Ramos (cell line): ENCODE data around the gene AMBP.

Source experiments
- in situ Hi-C: fragments of 300-500 bp; cut with MboI; formaldehyde crosslinking; loops from one replicate; pipeline ENCODE4 v1.14.3; 2022; ENCODE audit warnings: low sequenced_read_pairs; ENCODE audit not compliant: unreplicated experiment

The AMBP gene

DNA sequence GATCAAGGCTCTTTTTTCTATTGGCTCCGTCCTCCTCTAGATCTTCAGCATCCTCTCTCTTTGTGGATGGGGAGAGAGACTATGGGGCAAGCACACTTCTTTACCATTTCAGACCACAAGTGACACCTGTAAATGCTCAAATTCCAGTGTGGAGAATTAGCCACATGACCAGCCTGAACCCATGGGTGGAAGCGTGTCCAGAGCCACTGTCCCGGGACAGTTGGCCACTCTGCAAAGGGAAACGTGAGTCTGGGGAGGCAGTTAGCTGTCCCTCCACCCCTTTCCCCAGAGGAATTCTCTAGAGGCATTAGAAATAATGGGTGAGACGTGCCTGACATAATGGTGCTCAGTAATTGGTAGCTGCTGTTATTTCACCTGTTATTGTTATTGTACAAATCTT lies 40.9 kb downstream of the AMBP start:
- in situ Hi-C loops: no loop called here

DNA sequence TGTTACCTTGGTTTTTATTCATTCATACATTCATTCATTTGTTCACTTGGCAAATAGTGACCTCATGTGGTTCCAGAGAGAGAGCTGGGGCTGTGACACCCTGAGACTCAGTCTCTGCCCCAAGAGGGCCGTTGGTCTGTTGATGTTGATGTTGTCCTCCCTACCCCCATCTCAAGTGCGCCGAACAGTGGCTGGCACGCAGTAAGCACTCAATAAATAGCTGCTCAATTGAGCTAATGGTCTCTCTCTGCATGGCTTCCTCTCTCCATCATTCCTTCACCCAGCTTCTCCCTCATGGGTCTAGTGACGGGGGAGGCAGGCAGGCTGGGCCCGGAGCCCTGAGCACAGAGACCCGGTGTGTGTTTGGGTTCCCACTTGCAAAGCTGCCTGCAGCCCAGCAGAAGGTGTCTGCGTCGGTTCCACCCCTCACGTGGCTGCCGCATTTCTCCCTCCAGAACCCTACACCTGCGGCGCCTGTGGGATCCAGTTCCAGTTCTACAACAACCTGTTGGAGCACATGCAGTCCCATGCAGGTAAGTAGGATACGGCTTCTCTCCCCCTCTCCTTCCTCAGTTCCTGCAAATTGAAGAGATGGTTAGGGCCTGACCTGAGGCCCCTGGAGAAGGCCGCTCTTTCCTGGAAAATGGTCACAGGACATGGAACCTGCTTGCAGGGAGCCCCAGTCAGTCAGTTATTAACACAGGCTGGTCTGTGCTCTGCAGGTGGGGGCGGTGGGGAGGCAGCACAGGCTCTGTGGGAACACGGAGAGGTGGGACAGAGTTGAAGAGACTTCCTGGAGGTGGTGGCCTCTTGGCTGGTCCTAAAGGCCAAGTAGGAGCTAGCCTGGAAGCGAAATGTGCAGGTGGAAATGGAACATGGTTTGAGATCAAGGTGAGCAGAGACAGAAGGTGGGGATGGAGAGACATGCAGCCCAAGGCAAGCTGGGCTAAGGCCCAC lies 42.0 kb downstream of the AMBP start:
- in situ Hi-C loops: no loop called here

DNA sequence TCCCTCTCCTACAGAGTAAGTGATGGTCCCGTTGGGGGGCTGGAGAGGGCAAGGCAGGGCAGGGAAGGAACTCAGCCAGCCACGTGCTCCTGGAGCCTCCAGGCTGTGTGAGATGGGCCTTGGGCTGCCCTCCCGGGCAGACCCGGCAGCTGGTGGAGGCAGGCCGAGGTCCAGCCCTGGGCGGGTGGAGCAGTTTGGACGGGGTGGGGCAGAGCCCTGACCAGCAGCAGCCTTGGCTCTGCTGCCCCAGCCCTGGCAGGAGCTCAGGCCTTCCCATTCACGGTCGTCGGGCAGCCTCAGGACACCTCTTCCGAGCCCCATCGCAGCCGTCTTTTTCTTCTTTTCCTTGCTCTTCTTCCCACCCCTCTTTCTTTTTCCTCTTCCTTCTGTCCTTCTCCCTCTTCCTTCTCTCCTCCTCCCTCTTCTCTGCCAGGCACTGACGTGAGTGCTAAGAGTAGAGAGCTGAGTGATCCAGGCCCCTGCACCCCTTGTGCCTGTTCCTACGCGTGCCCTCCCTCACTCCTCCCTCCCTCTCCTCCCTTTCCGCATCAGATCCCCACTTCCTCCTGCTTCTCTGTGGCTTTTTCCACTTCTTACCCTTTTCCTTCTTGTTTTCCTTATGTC lies 42.8 kb downstream of the AMBP start:
- in situ Hi-C loops: no loop called here

DNA sequence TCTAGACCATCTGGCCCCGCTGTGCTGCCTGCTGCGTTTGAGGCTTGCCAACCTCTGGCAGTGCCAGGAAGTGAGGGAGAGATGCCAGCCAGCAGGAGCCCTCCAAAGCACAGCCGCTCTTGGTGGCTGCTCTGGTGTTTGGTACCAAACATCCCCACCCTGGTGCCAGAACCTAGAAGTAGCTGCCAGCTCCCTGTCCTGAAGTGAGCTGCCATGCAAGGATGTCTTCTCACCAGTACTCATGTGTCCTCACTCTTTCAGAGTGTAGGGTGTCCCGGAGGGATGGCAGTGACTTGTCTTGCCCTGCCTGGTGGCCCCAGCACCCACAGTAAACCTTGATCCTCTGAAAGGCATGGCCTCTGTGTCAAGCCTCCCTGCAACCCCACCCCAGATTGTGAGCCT lies 43.4 kb downstream of the AMBP start:
- in situ Hi-C loops: no loop called here

DNA sequence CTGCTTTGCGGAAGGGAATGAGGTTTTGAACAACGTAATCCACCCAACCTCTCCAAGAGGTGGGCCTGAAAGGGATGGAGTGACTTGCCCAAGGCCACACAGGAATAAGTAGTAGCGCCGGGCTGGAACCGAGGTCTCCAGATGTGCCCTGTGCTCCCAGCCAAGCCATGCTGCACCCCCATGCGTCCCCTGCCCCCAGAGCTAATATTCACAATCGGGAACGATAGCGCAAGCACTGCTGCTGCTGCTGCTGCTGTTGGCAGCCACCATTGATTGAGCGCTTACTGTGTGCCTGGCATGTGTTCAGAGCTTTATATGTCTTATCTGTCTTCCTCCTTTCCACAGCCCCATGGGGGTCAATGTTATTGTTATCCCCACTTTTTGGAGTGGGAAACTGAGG lies 43.9 kb downstream of the AMBP start:
- in situ Hi-C loops: no loop called here

DNA sequence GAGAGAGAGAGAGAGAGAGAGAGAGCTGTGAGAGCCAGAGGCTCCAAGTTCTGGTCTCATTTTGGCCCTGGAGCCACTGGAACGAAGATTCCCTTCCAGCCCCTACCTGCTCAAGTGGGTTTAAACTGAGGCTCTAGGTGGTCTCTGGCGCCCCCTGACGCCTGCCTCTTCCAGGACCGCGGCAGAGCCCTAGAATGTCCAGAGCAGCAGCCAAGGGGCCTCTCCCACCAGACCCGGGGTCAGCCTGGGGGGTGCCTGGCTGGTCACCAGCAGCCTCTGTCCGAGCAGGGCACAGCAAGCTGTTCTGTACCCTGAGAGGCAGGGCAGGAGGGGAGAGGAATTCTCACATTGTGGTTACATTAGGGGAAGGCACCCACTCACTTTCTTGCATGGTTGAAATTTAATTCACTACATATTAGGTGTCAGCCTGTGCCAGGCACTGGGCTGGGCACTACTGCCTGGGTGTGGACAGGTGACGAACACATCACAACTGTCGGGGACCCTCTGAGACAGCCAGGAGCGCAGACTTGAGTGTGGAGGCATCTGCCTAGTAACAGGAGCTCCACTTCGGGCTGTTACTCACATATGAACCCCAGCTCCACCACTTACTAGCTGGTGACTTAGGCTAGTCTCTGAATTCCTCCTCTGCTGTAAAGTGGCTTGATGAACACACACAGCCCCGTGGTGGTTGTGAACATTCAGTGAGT lies 44.5 kb downstream of the AMBP start:
- in situ Hi-C loops: no loop called here

DNA sequence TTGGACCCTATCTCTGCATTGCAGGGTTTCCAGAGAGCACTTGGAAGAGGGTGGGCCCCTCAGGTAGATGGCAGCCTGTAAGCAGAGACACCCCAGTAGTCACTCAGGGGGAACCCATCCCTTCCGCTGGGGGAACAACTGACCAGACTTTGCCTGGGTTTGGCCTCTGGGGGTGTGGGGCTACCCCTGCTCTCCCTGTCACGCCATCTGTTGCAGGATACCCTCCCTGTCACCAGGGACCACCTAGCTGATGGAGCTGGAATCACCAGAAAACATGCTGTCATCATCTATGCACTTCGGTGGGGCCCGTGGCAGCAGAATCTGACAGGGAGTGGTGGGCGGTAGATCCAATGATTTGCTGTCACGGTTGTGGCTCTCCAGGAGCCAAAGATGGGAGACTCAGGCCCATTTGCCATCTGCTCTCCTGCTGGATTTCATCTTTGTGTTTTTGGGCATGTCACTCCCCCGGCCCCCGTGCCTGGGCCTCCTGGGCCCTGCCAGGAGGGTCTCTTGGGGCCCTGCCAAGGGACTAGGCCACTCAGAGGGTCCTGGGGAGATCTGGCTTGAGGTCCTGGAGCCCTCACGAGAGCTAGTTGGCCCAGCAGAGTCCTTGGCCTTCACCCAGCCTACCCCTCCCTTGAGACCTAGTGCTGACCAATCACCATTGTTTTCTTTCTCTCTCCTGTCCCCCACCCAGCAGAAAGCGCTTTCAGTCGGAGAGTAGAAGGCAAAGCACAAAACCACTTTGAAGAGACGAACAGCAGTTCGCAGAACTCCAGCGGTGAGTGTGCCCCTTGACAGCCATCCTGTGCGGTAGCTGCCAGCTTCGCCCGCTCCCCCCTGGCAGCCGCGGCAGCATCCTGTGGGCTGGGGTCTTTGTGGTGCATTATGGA lies 45.9 kb downstream of the AMBP start:
- in situ Hi-C loops: no loop called here

DNA sequence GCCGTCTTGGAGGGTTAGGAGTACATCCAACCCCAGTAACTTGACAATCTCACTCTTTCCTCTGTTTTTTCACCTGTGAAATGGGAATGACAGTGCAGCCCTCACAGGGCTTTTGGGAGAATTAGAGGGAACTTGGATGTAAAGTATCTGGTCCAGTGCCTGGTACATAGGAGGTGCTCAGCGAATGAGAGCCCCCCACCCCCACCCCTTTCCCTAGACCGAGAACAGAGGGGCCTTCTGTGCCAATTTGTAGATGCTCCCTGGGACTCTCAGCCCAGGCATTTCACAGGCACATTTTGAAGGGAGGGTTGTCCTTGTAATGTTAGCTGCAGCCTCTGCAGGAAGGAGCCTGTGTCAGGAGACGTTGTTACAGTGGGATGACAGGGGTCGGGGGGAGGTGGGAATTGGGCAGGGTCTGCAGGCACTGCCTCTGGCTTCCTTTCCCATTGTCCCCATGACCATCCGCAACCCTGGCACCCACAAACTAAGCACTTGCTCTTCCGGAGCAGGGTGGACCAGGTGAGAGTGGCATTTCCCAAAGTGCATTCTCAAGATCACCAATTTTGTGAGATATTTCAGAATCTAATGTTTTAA lies 47.0 kb downstream of the AMBP start:
- in situ Hi-C loops: no loop called here

DNA sequence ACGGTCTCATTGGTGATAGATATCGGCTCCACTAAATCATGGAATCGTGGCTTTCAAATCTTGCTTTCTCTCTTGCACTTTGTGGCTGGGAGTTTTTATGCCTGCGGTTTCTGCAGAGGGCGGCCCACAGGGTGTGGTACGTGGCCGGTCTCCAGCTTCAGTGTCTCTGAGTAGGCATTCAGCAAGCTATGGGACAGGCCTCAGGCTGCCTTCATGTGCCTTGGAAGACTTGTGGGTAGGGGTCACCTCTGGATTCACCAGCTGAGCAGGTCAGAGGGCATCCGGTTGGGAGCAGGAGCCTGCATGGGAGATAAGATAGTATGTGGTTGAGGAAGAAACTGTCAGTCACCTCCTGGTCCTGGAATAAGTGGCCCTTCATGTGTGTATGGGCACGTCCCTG lies 47.7 kb downstream of the AMBP start:
- in situ Hi-C loops: no loop called here

DNA sequence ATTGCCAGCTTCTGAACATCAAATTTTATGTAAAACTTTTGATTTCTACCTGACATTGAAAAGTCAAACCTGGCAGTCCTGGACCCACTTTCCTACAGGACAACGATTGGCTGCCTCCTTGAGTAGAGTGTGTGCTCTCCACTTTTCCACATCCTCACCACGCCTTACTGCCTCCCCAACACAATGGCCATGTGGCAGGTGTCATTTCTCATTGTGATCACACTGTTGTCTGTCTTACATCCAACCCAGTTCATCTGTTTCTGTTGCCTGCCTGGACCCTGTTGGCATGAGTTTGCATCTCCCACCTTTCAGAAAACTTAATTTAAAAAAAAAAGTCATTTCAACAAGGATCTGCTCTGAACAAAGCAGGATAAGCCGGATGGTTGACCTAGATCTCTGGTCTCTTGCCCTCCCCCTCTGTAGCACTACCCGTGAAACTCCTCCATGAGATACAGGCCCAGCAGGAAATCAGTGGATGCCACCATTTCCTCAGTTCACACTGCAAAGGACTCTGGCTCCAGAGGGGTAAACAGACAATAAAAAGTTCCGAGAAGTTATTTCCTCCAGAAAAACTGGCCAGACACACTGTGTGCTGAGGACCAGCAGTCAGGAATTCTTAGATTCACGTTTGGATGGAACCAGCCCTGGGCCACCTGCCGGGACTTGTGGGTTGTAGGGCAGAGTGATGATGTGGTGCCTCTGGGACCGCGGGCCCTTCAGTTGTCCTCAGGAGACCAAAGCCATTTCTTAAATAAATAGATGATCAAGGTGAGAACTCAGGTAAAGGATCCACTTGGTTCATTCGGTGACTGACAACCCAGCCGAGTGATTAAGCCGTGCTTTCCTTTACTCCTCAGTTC lies 48.6 kb downstream of the AMBP start:
- in situ Hi-C loops: no loop called here

DNA sequence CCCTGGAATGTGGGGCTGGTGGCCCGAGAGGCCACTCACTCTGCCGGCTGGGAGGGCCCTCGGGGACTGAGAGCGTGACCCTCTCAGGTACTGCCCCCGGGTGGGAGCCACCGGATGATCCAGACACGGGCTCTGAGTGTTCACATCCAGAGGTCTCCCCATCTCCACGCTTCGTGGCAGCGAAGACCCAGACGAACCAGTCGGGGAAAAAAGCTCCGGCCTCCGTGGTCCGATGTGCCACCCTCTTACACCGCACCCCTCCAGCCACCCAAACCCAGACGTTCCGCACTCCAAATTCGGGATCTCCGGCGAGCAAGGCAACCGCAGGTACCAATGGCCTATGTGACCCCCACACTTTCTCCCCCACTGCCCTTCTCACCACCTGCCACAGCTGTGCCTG lies 49.5 kb downstream of the AMBP start:
- in situ Hi-C loops: no loop called here

DNA sequence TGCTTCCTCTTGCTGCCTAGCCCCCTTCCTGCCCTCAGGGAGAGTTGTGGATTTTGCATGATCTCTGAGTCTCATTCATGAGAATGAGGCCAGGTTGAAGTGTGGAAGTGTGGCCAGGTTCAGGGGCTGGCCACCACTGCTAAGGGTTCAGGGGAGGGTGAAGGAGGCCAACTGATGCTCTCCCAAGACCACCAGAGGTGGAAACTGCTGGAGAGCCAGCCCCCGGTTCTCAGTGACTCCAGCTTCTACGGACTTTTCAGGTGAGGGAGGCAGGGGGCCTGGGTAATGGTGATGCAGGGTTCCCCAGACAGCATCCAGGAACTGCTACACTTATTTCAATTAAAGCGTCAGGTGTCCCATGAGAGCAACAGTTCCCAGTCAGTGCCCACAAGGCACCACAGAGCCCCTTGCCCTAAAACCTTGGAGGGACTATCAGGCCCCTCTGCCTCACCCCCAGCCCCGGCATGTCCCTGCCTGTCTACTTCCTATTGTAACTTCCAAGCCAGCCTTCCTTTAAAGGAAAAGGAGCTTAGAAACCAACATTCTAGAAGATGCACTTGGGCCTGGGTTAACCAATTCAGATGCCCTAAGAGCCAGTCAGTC lies 50.1 kb downstream of the AMBP start:
- in situ Hi-C loops: no loop called here

DNA sequence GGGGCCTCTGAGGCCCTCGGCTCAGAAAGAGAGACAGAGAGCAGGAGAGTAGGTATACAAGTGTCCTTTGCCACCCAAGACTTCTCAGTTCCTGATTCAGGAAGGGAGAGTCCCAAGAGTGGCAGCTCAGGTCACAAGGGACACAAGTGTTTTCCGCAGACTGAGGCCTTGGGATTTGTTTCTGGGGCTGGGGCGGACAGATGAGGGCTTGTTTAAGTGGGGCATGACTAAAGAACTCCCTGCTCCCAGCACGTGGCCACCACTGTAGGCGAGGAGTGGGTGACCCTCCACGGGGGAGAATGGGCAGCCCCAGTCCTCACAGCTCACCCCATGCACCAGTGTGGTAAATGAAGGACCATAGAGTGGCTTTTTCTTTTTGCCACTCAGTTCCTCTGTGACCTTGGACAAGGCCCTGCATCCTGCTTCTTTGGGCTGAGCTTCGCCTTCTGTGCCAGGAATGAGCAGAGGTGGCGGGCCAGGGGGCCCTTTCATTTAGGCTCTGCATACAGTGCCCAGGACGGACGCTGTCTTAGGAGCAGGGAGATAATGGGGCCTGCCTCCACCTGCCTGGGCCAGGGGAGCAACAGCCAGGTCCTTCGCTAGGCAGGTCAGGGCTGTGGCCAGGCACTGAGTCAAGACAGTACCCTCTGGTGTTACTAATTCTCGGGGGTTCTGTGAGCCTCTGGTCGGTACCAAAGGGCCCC lies 50.8 kb downstream of the AMBP start:
- in situ Hi-C loops: no loop called here

DNA sequence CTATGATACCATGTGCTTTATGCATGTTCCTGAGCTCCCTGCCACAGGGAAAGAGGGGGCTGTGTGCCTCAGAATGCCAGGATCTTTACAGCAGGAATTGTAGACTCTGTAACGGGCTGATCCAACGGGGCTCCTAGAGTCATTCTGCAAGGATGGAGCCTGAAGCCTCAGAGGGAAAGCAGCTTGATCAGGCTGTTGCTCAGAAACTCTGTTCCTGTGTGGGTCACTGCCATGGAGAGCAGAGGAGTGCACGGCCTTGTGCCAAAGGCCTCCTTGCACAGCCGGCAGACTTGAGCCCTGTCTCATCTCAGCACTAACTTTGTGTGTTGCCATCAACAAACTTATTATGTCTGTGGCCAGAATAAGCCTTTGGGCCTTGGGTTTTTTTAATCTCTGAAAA lies 51.8 kb downstream of the AMBP start:
- in situ Hi-C loops: no loop called here

DNA sequence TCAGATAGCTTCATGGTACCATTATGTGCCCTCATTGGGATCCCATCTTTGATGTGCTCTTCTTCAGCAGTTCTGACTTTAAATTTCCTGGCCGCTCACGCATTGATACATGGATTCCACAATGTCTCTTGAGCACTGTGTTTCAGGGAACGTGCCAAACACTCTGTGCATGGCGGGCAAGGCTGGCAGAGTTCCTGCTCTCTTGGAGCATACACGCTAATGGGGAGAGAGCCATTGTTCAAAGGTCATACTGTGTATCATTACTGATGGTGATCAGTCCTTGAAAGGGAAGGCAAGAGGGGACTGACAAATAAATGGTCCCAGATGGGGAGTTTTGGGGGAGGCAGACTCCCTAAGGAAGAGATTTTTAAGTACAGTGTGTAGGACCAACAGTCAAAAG lies 52.3 kb downstream of the AMBP start:
- in situ Hi-C loops: no loop called here

DNA sequence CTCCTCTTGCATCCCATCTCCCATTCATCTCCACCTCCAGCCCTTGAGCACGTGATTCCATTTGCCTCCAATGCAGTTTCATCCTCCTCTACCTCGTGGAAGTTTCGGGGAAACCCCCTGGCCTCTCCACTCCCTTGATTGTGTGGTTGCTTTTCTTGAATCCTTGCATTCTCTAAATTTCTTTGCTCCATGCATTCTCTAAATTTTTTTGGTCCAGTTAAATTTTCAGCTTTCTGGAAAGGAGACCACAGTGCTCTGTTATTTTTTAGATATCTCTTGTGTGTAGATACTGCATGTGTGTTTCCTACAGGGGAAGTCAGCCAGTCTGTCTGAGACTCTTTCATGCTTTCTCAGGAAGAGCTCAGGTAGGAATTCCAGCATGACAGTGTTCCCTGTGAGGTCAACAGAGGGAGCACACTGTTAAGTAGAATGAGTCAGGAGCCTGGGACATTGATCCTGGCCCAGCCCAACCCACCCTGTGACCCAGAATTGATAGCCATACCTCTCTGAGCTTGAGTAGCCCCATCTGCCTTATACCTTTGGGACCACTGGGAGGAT lies 52.8 kb downstream of the AMBP start:
- in situ Hi-C loops: no loop called here

DNA sequence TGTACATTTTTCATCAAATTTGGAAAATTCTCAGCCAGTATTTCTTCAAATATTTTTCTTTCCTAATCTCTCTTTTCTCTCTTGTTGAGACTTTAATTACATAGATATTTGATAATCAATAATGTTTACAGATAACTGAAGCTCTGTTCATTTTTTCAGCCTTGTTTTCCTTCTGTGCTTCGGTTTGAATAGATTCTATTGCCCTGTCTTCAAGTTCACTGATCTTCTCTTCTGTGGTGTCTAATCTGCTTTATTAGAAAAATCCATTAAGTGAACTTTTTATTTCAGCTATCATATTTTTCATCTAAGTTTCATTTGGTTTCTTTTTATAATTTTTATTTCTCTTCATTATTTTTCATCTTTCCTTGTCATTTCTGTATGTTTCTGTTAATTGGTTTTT lies 54.1 kb downstream of the AMBP start:
- in situ Hi-C loops: no loop called here

DNA sequence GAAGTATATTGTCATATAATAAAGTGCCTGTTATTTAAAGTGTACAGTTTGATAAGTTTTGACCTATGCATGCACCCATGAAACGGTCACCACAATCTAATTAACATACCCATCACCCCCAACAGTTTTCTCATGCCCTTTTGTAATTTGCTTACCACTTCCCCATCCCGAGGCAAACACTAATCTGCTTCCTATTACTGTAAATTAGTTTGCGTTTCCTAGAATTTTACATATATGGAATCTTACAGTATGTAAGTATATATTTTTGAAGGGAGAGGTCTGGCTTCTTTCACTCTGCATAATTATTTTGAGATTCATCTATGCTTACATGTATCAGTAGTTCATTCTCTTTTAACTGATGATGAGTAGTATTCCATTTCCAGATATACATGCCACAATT lies 56.5 kb downstream of the AMBP start:
- in situ Hi-C loops: no loop called here
